ENCODE data around the gene FNDC5.

Gene FNDC5

GRCh38 chr1:32891630-32892029, 20.9 kb upstream of the FNDC5 start:
- no peak overlapping the region for H3K4me3 ChIP-seq (replicated peaks; ENCODE audit: low read depth, low read length)
- no peak for TF ChIP-seq CTCF (IDR thresholded peaks at IDR 0.05; ENCODE audit: low read length, missing control alignments)
- DNase-seq (ENCODE audit: low read depth), result no peak

GRCh38 chr1:32891241-32891570, 20.5 kb upstream of the FNDC5 start:
- TF ChIP-seq CTCF (IDR thresholded peaks at IDR 0.05; ENCODE audit: low read length, missing control alignments), result no peak
- no peak overlapping the region for H3K4me3 ChIP-seq (replicated peaks; ENCODE audit: low read depth, low read length)
- DNase-seq (ENCODE audit: low read depth), result no peak

- no peak overlapping the region for H3K4me3 ChIP-seq (replicated peaks; ENCODE audit: low read depth, low read length)
- DNase-seq (ENCODE audit: low read depth), result no peak
Measured at GRCh38 chr1:32890516-32891240, 20.0 kb upstream of the FNDC5 start.

GRCh38 chr1:32889731-32890278, 19.1 kb upstream of the FNDC5 start:
- no peak overlapping the region for H3K4me3 ChIP-seq (replicated peaks; ENCODE audit: low read depth, low read length)
- no peak for TF ChIP-seq CTCF (IDR thresholded peaks at IDR 0.05; ENCODE audit: low read length, missing control alignments)
- DNase-seq (ENCODE audit: low read depth), result no peak

More at GRCh38 chr1:32890516-32891240, 20.0 kb upstream of the FNDC5 start:
- no peak for TF ChIP-seq CTCF (IDR thresholded peaks at IDR 0.05; ENCODE audit: low read length, missing control alignments)

- TF ChIP-seq CTCF (IDR thresholded peaks at IDR 0.05; ENCODE audit: low read length, missing control alignments), result no peak
- no peak for DNase-seq (ENCODE audit: low read depth)
- no peak overlapping the region for H3K4me3 ChIP-seq (replicated peaks; ENCODE audit: low read depth, low read length)
Measured at GRCh38 chr1:32888677-32889420, 18.1 kb upstream of the FNDC5 start.

- TF ChIP-seq CTCF (IDR thresholded peaks at IDR 0.05; ENCODE audit: low read length, missing control alignments), result no peak
- H3K4me3 ChIP-seq (replicated peaks; ENCODE audit: low read depth, low read length), result no peak overlapping the region
- DNase-seq (ENCODE audit: low read depth), result no peak
Measured at GRCh38 chr1:32888134-32888533, 17.4 kb upstream of the FNDC5 start.
